Panc1 (cell line): Measurements from ENCODE around the gene PLPP4. TPM values are rescaled to one million over a fixed set of nuclear protein-coding genes. Genes with fewer than 3 reads are reported as not detected.

Experiments
- ATAC-seq: fragments of 200-7000 bp; cut with Tn5 transposase; 2 replicates; pipeline ENCODE4 v1.9.1; 2020; ENCODE audit warnings: mild to moderate bottlenecking, moderate library complexity
- BruUV-seq: library from RNA; stranded (reverse); fragments of 400-500 nt; replicated peaks from 2 replicates; lab custom pipeline; 2021; lab: Mats Ljungman, UMichigan
- CTCF ChIA-PET: fragments of 300-600 bp; sonication (Branson Sonifier 250); formaldehyde crosslinking; loops from one replicate; lab custom pipeline; 2022; ENCODE audit warnings: antibody characterized with exemption; lab: Charles Lee
- POLR2A ChIA-PET: fragments of 300-600 bp; sonication (Branson Sonifier 250); formaldehyde crosslinking; loops from one replicate; lab custom pipeline; 2022; ENCODE audit warnings: antibody characterized with exemption; lab: Charles Lee
- DNase-seq: peaks from one replicate; pipeline ENCODE4 v3.0.0-alpha.2; 2010; ENCODE audit warnings: low read depth, low spot score
- H3K27ac ChIP-seq: 2 replicates; pipeline ENCODE4 v1.5.1; 2011; ENCODE audit warnings: mild to moderate bottlenecking, low read length, inconsistent platforms
- H3K27me3 ChIP-seq: fragments of 200-500 bp; sonication (Bioruptor generic); 2 replicates; pipeline ENCODE4 v1.6.0; 2014; ENCODE audit warnings: low read length, inconsistent platforms; ENCODE audit not compliant: control insufficient read depth, insufficient read depth
- H3K36me3 ChIP-seq: fragments of 200-500 bp; sonication (Bioruptor generic); 2 replicates; pipeline ENCODE4 v1.5.1; 2014; ENCODE audit warnings: inconsistent platforms, mild to moderate bottlenecking, low read length, moderate library complexity; ENCODE audit not compliant: control insufficient read depth, insufficient read depth
- H3K4me1 ChIP-seq: 2 replicates; pipeline ENCODE4 v1.5.1; 2011; ENCODE audit warnings: inconsistent platforms, mild to moderate bottlenecking, low read length, moderate library complexity; ENCODE audit not compliant: control insufficient read depth, insufficient read depth
- H3K4me3 ChIP-seq, 2 experiments: 2 replicates each; pipeline ENCODE4 v1.5.1; 2011 to 2012; ENCODE audit warnings: low read depth in 2 of 2, low read length in 2 of 2, mild to moderate bottlenecking in 2 of 2, inconsistent platforms in 1 of 2, moderate library complexity in 1 of 2
- H3K9me3 ChIP-seq: fragments of 200-500 bp; sonication (Bioruptor generic); 2 replicates; pipeline ENCODE4 v1.5.1; 2014; ENCODE audit warnings: low read depth, mild to moderate bottlenecking, inconsistent platforms, low read length, moderate library complexity; ENCODE audit not compliant: control insufficient read depth, insufficient read depth
- POLR2AphosphoS5 ChIP-seq: IDR thresholded peaks from 2 replicates; pipeline ENCODE4 v1.6.1; 2012; ENCODE audit warnings: mild to moderate bottlenecking, low read depth, low read length, moderate library complexity
- SIN3A ChIP-seq: IDR thresholded peaks from 2 replicates; pipeline ENCODE4 v1.6.1; 2012; ENCODE audit warnings: low read depth, mild to moderate bottlenecking, low read length, moderate library complexity, borderline replicate concordance; ENCODE audit not compliant: insufficient read depth
- TCF7L2 ChIP-seq: IDR thresholded peaks from 2 replicates; pipeline ENCODE4 v1.6.1; 2011; ENCODE audit warnings: mild to moderate bottlenecking, low read depth, low read length, inconsistent platforms
- in situ Hi-C: cut with HindIII; loops from 2 replicates; pipeline ENCODE4 v1.10.0; 2016; ENCODE audit warnings: low sequenced_read_pairs, low pct_unique_long_range_greater_than_20kb
- intact Hi-C: fragments of 100-400 bp; cut with micrococcal nuclease; formaldehyde crosslinking; loops from one replicate; pipeline ENCODE4 v1.10.0; 2022; ENCODE audit not compliant: unreplicated experiment
- total RNA-seq: library from RNA; stranded (reverse); gene quantifications from one replicate; pipeline ENCODE4 v1.2.1, GENCODE V29; 2021; ENCODE audit not compliant: unreplicated experiment
- TF ChIP-seq, protein P1 (sequence below): fragments of 450-650 bp; IDR thresholded peaks from 2 replicates; pipeline ENCODE4 v1.5.1; 2017; ENCODE audit warnings: mild to moderate bottlenecking
- TF ChIP-seq, protein P2 (sequence below), 2 experiments: IDR thresholded peaks; 2 replicates each; pipeline ENCODE4 v1.6.1; 2011 to 2012; ENCODE audit warnings: low read depth in 2 of 2, control low read depth in 1 of 2, low read length in 1 of 2, mild to moderate bottlenecking in 1 of 2, moderate library complexity in 1 of 2; ENCODE audit not compliant: insufficient read depth in 1 of 2

The PLPP4 gene
- total RNA-seq, 1 experiment from 2014 or later = 0.18 TPM

DNA sequence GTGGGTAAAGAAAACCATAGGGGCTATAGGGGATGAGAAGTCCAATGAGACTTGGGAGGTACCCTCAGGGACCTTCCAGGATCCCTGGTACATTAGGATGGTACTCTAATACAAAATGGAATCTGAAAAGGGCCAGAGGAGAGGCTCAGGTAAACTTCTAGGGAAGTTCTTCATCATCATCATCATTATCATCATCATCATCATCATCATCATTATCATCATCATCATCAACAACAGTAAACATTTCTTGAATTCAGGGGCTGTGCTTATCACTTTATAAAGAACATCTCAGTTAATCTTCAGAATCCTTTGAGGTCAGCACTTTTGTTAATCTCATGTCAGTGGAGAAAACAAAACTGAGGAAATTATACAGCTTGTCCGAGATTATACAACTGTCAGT is 50.1 kb downstream of the PLPP4 start:
- no peak for ATAC-seq
- intact Hi-C loops = no loop called here
- Histone ChIP-seq H3K4me3 (no peak overlapping the region), H3K27me3 (peaks cover 5% of the 10 kb centered on the region; the same call in 1 of the 2 replicates), H3K27ac (no peak overlapping the region), H3K4me1 (no peaks in the 10 kb centered on the region), H3K36me3 (no peaks in the 10 kb centered on the region), H3K9me3 (no peaks in the 10 kb centered on the region)
- no TSS peak for BruUV-seq
- CTCF ChIA-PET = no interaction called here
- in situ Hi-C loops = no loop called here
- POLR2A ChIA-PET = no interaction called here
- no peak for DNase-seq
- TF ChIP-seq TCF7L2 = no peak
- TF ChIP-seq, protein P1, sequence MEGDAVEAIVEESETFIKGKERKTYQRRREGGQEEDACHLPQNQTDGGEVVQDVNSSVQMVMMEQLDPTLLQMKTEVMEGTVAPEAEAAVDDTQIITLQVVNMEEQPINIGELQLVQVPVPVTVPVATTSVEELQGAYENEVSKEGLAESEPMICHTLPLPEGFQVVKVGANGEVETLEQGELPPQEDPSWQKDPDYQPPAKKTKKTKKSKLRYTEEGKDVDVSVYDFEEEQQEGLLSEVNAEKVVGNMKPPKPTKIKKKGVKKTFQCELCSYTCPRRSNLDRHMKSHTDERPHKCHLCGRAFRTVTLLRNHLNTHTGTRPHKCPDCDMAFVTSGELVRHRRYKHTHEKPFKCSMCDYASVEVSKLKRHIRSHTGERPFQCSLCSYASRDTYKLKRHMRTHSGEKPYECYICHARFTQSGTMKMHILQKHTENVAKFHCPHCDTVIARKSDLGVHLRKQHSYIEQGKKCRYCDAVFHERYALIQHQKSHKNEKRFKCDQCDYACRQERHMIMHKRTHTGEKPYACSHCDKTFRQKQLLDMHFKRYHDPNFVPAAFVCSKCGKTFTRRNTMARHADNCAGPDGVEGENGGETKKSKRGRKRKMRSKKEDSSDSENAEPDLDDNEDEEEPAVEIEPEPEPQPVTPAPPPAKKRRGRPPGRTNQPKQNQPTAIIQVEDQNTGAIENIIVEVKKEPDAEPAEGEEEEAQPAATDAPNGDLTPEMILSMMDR = no peak
- TF ChIP-seq, protein P2, sequence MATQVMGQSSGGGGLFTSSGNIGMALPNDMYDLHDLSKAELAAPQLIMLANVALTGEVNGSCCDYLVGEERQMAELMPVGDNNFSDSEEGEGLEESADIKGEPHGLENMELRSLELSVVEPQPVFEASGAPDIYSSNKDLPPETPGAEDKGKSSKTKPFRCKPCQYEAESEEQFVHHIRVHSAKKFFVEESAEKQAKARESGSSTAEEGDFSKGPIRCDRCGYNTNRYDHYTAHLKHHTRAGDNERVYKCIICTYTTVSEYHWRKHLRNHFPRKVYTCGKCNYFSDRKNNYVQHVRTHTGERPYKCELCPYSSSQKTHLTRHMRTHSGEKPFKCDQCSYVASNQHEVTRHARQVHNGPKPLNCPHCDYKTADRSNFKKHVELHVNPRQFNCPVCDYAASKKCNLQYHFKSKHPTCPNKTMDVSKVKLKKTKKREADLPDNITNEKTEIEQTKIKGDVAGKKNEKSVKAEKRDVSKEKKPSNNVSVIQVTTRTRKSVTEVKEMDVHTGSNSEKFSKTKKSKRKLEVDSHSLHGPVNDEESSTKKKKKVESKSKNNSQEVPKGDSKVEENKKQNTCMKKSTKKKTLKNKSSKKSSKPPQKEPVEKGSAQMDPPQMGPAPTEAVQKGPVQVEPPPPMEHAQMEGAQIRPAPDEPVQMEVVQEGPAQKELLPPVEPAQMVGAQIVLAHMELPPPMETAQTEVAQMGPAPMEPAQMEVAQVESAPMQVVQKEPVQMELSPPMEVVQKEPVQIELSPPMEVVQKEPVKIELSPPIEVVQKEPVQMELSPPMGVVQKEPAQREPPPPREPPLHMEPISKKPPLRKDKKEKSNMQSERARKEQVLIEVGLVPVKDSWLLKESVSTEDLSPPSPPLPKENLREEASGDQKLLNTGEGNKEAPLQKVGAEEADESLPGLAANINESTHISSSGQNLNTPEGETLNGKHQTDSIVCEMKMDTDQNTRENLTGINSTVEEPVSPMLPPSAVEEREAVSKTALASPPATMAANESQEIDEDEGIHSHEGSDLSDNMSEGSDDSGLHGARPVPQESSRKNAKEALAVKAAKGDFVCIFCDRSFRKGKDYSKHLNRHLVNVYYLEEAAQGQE (IDR thresholded peaks at IDR 0.05; ENCODE audit: insufficient read depth in 1 of 2, low read depth in 2 of 2, low read length in 1 of 2) = no peak
- no peak for TF ChIP-seq SIN3A
- TF ChIP-seq POLR2AphosphoS5 = no peak

DNA sequence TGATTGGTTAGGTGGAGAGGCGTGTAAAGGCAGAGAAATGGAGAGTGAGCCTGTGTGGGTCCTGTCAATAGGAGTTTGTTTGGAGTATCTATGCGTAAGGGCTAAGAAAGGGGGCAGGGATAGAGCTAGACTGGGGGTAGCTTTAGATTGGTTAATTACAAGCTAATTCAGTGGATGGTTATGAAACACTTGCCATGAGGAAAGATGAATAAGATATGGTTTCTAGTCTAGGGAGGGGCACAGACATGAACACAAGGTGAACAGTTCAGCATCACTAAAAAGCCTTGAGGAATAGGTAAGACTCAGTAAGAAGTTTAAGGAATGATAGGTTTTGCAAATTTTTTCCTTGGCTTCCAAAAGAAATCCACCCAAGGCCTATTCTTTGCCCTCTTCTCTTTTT is 50.6 kb downstream of the PLPP4 start:
- DNase-seq = no peak
- no peak overlapping the region for H3K27ac ChIP-seq
- TF ChIP-seq SIN3A (no peak), POLR2AphosphoS5 (no peak), TCF7L2 (no peak)
- TF ChIP-seq, protein P2 (IDR thresholded peaks at IDR 0.05; ENCODE audit: insufficient read depth in 1 of 2, low read depth in 2 of 2, low read length in 1 of 2) = no peak
- TF ChIP-seq, protein P1 = no peak
- no TSS peak for BruUV-seq
- POLR2A ChIA-PET = no interaction called here
- no peak for ATAC-seq
- H3K36me3 ChIP-seq = no peaks in the 10 kb centered on the region
- no peaks in the 10 kb centered on the region for H3K9me3 ChIP-seq
- in situ Hi-C loops (no loop called here), intact Hi-C loops (no loop called here)
- CTCF ChIA-PET = no interaction called here
- no peak overlapping the region for H3K4me3 ChIP-seq
- peaks cover 5% of the 10 kb centered on the region; the same call in 1 of the 2 replicates for H3K27me3 ChIP-seq
- H3K4me1 ChIP-seq = no peaks in the 10 kb centered on the region
